ENCODE data around the gene PRKCA.

The PRKCA gene

GRCh38 chr17:66285149-66285548, 17.3 kb upstream of the PRKCA start:
- no peaks in the 10 kb centered on the region for H3K27me3 ChIP-seq (ENCODE audit: insufficient read depth, poor library complexity, severe bottlenecking)
- no peak overlapping the region for H3K4me3 ChIP-seq (replicated peaks; ENCODE audit: insufficient read depth, low read length)
- no peak overlapping the region for H3K27ac ChIP-seq (replicated peaks)
- no peak for TF ChIP-seq SPI1 (IDR thresholded peaks at IDR 0.05; ENCODE audit: borderline replicate concordance, low read depth)
- TF ChIP-seq GABPA (IDR thresholded peaks at IDR 0.05; ENCODE audit: low read depth): no peak
- no peak for TF ChIP-seq REST (IDR thresholded peaks at IDR 0.05; ENCODE audit: insufficient replicate concordance, low read depth)
- TF ChIP-seq CTCF (IDR thresholded peaks at IDR 0.05; ENCODE audit: insufficient read depth, low read length): no peak
- no peak for TF ChIP-seq POLR2AphosphoS5 (IDR thresholded peaks at IDR 0.05; ENCODE audit: low read depth)
- DNase-seq (ENCODE audit: low read depth in 1 of 2, low spot score in 1 of 2): no peak

- TF ChIP-seq SPI1 (IDR thresholded peaks at IDR 0.05; ENCODE audit: borderline replicate concordance, low read depth) (no peak), REST (IDR thresholded peaks at IDR 0.05; ENCODE audit: insufficient replicate concordance, low read depth) (no peak), POLR2AphosphoS5 (IDR thresholded peaks at IDR 0.05; ENCODE audit: low read depth) (no peak), CTCF (IDR thresholded peaks at IDR 0.05; ENCODE audit: insufficient read depth, low read length) (no peak), GABPA (IDR thresholded peaks at IDR 0.05; ENCODE audit: low read depth) (no peak)
- no peak for DNase-seq (ENCODE audit: low read depth in 1 of 2, low spot score in 1 of 2)
- Histone ChIP-seq H3K27ac (replicated peaks) (no peak overlapping the region), H3K4me3 (replicated peaks; ENCODE audit: insufficient read depth, low read length) (no peak overlapping the region), H3K27me3 (ENCODE audit: insufficient read depth, poor library complexity, severe bottlenecking) (no peaks in the 10 kb centered on the region)
Observed at GRCh38 chr17:66287911-66288310, 14.5 kb upstream of the PRKCA start.

- no peak for DNase-seq (ENCODE audit: low read depth in 1 of 2, low spot score in 1 of 2)
- Histone ChIP-seq H3K4me3 (replicated peaks; ENCODE audit: insufficient read depth, low read length) (no peak overlapping the region), H3K27ac (replicated peaks) (no peak overlapping the region), H3K27me3 (ENCODE audit: insufficient read depth, poor library complexity, severe bottlenecking) (no peaks in the 10 kb centered on the region)
- TF ChIP-seq POLR2AphosphoS5 (IDR thresholded peaks at IDR 0.05; ENCODE audit: low read depth) (no peak), SPI1 (IDR thresholded peaks at IDR 0.05; ENCODE audit: borderline replicate concordance, low read depth) (no peak), CTCF (IDR thresholded peaks at IDR 0.05; ENCODE audit: insufficient read depth, low read length) (no peak), REST (IDR thresholded peaks at IDR 0.05; ENCODE audit: insufficient replicate concordance, low read depth) (no peak), GABPA (IDR thresholded peaks at IDR 0.05; ENCODE audit: low read depth) (no peak)
Observed at GRCh38 chr17:66290101-66290722, 12.2 kb upstream of the PRKCA start.

Data from HL-60 (cell line).